Hepatocyte (in vitro differentiated cells): ENCODE data around the gene CCBE1.

ENCODE experiments used
- EZH2 ChIP-seq: fragments of 200-600 bp; sonication (generic); IDR thresholded peaks from 2 replicates; pipeline ENCODE4 v1.6.1; 2016; ENCODE audit warnings: antibody characterized with exemption, mild to moderate bottlenecking, borderline replicate concordance
- EZH2phosphoT487 ChIP-seq: fragments of 200-600 bp; sonication (generic); IDR thresholded peaks from one replicate; pipeline ENCODE4 v1.6.1; 2018; ENCODE audit warnings: antibody characterized with exemption, mild to moderate bottlenecking, low read depth, moderate library complexity; ENCODE audit not compliant: unreplicated experiment, severe bottlenecking
- TF ChIP-seq, protein P1 (sequence below): fragments of 200-600 bp; sonication (generic); IDR thresholded peaks from 2 replicates; pipeline ENCODE4 v1.5.1; 2016; ENCODE audit warnings: antibody characterized with exemption, mild to moderate bottlenecking; ENCODE audit not compliant: poor library complexity

DNA sequence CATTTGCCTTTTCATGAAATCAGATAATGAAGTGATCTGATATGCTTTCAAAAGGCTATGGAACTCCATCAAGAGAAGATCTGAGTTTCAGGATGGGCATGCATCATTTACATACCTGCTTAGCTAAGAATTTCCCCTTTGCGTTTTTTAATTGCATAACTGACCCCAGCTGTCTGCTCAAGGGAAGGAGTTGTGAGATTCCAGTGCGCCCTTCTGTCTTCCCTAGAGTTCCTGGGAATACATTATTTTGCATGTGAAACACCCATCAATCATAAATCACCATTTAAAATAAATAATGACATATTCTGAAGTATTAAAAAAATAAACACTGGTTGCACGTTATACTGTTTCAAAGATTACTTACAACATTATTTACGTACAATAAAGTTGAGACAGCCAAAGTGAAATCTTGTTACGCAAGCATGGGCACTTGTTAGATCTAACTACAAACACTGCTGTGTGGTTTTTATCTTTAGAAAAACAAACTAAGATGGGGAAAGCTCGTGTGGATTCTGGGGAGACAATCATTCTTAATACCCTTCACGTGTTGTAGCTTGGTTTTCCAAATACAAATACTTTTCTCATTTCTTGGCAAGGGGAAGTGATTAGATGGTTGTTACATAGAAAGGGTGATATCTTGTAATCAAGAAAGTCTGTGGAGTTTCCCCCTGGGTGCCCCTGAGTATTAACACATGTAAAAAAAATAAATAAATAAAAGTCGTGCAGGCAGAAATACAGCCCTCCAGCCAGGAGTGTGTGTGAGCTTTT lies 212.5 kb downstream of the CCBE1 start:
- TF ChIP-seq, protein P1, sequence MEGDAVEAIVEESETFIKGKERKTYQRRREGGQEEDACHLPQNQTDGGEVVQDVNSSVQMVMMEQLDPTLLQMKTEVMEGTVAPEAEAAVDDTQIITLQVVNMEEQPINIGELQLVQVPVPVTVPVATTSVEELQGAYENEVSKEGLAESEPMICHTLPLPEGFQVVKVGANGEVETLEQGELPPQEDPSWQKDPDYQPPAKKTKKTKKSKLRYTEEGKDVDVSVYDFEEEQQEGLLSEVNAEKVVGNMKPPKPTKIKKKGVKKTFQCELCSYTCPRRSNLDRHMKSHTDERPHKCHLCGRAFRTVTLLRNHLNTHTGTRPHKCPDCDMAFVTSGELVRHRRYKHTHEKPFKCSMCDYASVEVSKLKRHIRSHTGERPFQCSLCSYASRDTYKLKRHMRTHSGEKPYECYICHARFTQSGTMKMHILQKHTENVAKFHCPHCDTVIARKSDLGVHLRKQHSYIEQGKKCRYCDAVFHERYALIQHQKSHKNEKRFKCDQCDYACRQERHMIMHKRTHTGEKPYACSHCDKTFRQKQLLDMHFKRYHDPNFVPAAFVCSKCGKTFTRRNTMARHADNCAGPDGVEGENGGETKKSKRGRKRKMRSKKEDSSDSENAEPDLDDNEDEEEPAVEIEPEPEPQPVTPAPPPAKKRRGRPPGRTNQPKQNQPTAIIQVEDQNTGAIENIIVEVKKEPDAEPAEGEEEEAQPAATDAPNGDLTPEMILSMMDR, result no peak
- TF ChIP-seq EZH2 (no peak), EZH2phosphoT487 (no peak)
